C4-2B (cell line): ENCODE data around the gene PLOD1.

ENCODE experiments used
- ZFX ChIP-seq: fragments of 450-650 bp; IDR thresholded peaks from 2 replicates; pipeline ENCODE4 v1.6.1; 2017
- TF ChIP-seq, protein P1 (sequence below): fragments of 450-650 bp; conservative IDR thresholded peaks from 2 replicates; pipeline ENCODE4 v1.5.1; 2017; ENCODE audit warnings: mild to moderate bottlenecking

DNA sequence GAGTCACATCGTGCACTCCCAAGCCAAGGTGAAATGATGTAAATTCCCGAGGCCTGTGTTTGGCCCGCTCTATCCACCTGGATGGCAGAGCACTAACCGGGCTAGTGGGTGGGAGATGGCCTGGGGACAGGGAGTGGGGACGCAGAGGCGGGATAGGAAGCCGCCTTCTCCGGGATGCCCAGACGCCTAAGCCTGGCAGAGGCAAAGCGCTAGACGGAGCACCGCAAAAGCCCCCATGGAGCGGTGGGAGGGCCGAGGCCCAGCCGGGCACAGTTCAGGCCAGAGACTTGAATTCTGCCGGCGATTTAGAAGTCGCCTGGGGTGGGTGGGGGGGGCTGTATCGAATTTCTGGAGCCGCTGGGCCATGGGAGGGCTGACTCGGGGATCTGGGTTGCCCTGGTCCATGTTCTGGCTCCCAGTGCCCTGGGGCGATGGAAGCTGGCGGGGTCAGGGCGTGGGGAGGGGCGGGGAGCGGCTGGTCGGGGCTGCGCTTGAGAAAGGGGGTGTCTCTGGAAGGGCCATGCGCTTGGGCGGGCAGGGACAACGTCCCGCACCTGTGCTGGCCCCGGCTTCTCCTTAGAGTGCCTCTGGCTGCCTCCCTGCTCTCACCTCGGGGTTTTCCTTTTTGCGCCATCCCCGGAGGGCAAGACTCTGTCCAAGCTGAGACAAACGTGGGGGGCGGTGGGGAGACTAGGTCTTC, 36.3 kb upstream of the PLOD1 start:
- TF ChIP-seq, protein P1, sequence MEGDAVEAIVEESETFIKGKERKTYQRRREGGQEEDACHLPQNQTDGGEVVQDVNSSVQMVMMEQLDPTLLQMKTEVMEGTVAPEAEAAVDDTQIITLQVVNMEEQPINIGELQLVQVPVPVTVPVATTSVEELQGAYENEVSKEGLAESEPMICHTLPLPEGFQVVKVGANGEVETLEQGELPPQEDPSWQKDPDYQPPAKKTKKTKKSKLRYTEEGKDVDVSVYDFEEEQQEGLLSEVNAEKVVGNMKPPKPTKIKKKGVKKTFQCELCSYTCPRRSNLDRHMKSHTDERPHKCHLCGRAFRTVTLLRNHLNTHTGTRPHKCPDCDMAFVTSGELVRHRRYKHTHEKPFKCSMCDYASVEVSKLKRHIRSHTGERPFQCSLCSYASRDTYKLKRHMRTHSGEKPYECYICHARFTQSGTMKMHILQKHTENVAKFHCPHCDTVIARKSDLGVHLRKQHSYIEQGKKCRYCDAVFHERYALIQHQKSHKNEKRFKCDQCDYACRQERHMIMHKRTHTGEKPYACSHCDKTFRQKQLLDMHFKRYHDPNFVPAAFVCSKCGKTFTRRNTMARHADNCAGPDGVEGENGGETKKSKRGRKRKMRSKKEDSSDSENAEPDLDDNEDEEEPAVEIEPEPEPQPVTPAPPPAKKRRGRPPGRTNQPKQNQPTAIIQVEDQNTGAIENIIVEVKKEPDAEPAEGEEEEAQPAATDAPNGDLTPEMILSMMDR, result no peak
- no peak for TF ChIP-seq ZFX
